Measurements from ENCODE around the gene ACAP2. TPM values are rescaled to one million over a fixed set of nuclear protein-coding genes. Genes with fewer than 3 reads are reported as not detected.
"Not testable (repeated sequence)": the region's sequence is repeated elsewhere in the genome, so short reads cannot be mapped to it uniquely, and the experiment has no call there.

The ACAP2 gene
- total and polyA plus RNA-seq, 2 donors from 2014 or later: 4.6 to 50.1 TPM

GRCh38 chr3:195230244-195230643 is 212.6 kb downstream of the ACAP2 start:
- no peak overlapping the region for H3K27ac ChIP-seq (ENCODE audit: low read depth in 2 of 2, low read length in 2 of 2)
- H3K9ac ChIP-seq (ENCODE audit: low read length in 3 of 3): no peak overlapping the region
- no peaks in the 10 kb centered on the region for H3K9me3 ChIP-seq (ENCODE audit: control insufficient read depth in 2 of 3, insufficient read depth in 1 of 3, low read length in 3 of 3)
- H3K4me3 ChIP-seq (ENCODE audit: low read length in 3 of 3): no peak overlapping the region
- DNase-seq (no peak), FAIRE-seq (no peak)
- TF ChIP-seq, protein P1, sequence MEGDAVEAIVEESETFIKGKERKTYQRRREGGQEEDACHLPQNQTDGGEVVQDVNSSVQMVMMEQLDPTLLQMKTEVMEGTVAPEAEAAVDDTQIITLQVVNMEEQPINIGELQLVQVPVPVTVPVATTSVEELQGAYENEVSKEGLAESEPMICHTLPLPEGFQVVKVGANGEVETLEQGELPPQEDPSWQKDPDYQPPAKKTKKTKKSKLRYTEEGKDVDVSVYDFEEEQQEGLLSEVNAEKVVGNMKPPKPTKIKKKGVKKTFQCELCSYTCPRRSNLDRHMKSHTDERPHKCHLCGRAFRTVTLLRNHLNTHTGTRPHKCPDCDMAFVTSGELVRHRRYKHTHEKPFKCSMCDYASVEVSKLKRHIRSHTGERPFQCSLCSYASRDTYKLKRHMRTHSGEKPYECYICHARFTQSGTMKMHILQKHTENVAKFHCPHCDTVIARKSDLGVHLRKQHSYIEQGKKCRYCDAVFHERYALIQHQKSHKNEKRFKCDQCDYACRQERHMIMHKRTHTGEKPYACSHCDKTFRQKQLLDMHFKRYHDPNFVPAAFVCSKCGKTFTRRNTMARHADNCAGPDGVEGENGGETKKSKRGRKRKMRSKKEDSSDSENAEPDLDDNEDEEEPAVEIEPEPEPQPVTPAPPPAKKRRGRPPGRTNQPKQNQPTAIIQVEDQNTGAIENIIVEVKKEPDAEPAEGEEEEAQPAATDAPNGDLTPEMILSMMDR (IDR thresholded peaks at IDR 0.05; ENCODE audit: borderline replicate concordance, extremely low read depth, insufficient read depth): no peak
- peaks cover 0 to 2% (median 0%) of the 10 kb centered on the region in 3 donors for H3K4me1 ChIP-seq (ENCODE audit: control insufficient read depth in 2 of 3, insufficient read depth in 2 of 3, low read depth in 1 of 3, low read length in 3 of 3)
- no peaks in the 10 kb centered on the region for H3K36me3 ChIP-seq (ENCODE audit: control insufficient read depth in 2 of 3, insufficient read depth in 3 of 3, low read length in 3 of 3)
- no peaks in the 10 kb centered on the region for H3K27me3 ChIP-seq (ENCODE audit: control insufficient read depth, insufficient read depth, low read length)
- intact Hi-C loops (cut with DNase I): no loop called here

- H3K9ac ChIP-seq (ENCODE audit: low read length in 3 of 3); H3K27me3 ChIP-seq (ENCODE audit: control insufficient read depth, insufficient read depth, low read length); intact Hi-C loops (cut with DNase I); H3K9me3 ChIP-seq (ENCODE audit: control insufficient read depth in 2 of 3, insufficient read depth in 1 of 3, low read length in 3 of 3); H3K4me3 ChIP-seq (ENCODE audit: low read length in 3 of 3); H3K27ac ChIP-seq (ENCODE audit: low read depth in 2 of 2, low read length in 2 of 2); H3K36me3 ChIP-seq (ENCODE audit: control insufficient read depth in 2 of 3, insufficient read depth in 3 of 3, low read length in 3 of 3); FAIRE-seq; H3K4me1 ChIP-seq (ENCODE audit: control insufficient read depth in 2 of 3, insufficient read depth in 2 of 3, low read depth in 1 of 3, low read length in 3 of 3): not testable (repeated sequence)
- DNase-seq: peak in 1 of 5 donors; percentile 4
Measured at GRCh38 chr3:195228886-195229285, 213.9 kb downstream of the ACAP2 start.

- TF ChIP-seq, protein P1 (IDR thresholded peaks at IDR 0.05; ENCODE audit: borderline replicate concordance, extremely low read depth, insufficient read depth): no peak
- Histone ChIP-seq H3K27ac (ENCODE audit: low read depth in 2 of 2, low read length in 2 of 2) (no peak overlapping the region), H3K4me1 (ENCODE audit: control insufficient read depth in 2 of 3, insufficient read depth in 2 of 3, low read depth in 1 of 3, low read length in 3 of 3) (peaks cover 0 to 2% (median 2%) of the 10 kb centered on the region in 3 donors), H3K9ac (ENCODE audit: low read length in 3 of 3) (no peak overlapping the region), H3K27me3 (ENCODE audit: control insufficient read depth, insufficient read depth, low read length) (no peaks in the 10 kb centered on the region), H3K4me3 (ENCODE audit: low read length in 3 of 3) (no peak overlapping the region), H3K36me3 (ENCODE audit: control insufficient read depth in 2 of 3, insufficient read depth in 3 of 3, low read length in 3 of 3) (no peaks in the 10 kb centered on the region), H3K9me3 (ENCODE audit: control insufficient read depth in 2 of 3, insufficient read depth in 1 of 3, low read length in 3 of 3) (no peaks in the 10 kb centered on the region)
- intact Hi-C loops (cut with DNase I): no loop called here
- no peak for DNase-seq
- no peak for FAIRE-seq
Measured at GRCh38 chr3:195227871-195228270, 214.9 kb downstream of the ACAP2 start.

DNA sequence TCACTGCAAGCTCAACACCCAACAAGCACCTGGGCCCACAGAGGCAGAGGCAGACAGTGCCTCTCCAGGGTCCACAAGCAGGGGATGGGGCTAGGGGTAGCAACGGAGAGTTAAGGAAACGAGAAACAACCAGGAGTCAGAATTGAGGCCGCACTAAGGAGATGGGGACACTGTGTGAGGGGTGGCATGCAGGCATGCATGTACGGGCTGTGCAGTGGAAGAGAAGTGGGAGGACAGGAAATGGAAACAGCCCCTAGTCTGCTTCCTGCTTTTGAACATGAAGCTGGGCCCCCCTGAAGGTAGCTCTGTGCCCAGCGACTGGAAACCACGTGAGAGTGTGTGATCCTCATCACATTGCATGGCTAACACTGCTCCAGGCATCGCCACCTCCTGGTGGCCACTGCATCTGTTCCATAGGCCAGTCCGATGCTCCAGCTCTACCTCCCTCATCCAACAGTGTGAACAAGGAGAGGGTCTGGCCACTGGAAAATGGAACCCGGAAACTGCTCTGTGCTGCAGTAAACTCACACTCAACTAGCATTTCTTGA is 215.8 kb downstream of the ACAP2 start:
- no peak overlapping the region for H3K27ac ChIP-seq (ENCODE audit: low read depth in 2 of 2, low read length in 2 of 2)
- DNase-seq (peak in 2 of 5 donors; percentile 32 to 45), FAIRE-seq (no peak)
- H3K9ac ChIP-seq (ENCODE audit: low read length in 3 of 3): no peak overlapping the region
- H3K27me3 ChIP-seq (ENCODE audit: control insufficient read depth, insufficient read depth, low read length): no peaks in the 10 kb centered on the region
- H3K36me3 ChIP-seq (ENCODE audit: control insufficient read depth in 2 of 3, insufficient read depth in 3 of 3, low read length in 3 of 3): no peaks in the 10 kb centered on the region
- intact Hi-C loops (cut with DNase I): no loop called here
- peaks cover 0 to 3% (median 2%) of the 10 kb centered on the region in 3 donors for H3K4me1 ChIP-seq (ENCODE audit: control insufficient read depth in 2 of 3, insufficient read depth in 2 of 3, low read depth in 1 of 3, low read length in 3 of 3)
- H3K9me3 ChIP-seq (ENCODE audit: control insufficient read depth in 2 of 3, insufficient read depth in 1 of 3, low read length in 3 of 3): no peaks in the 10 kb centered on the region
- H3K4me3 ChIP-seq (ENCODE audit: low read length in 3 of 3): no peak overlapping the region
- TF ChIP-seq, protein P1 (IDR thresholded peaks at IDR 0.05; ENCODE audit: borderline replicate concordance, extremely low read depth, insufficient read depth): peak; percentile 7
